ENCODE results near the gene LRRC59.

LRRC59 gene

GRCh38 chr17:50361561-50362480 is 35.5 kb downstream of the LRRC59 start:
- peak; percentile 37 for DNase-seq (ENCODE audit: low read depth)

GRCh38 chr17:50360486-50361115 is 36.7 kb downstream of the LRRC59 start:
- DNase-seq (ENCODE audit: low read depth), result no peak

GRCh38 chr17:50359998-50360461 is 37.3 kb downstream of the LRRC59 start:
- DNase-seq (ENCODE audit: low read depth), result no peak

- no peak for DNase-seq (ENCODE audit: low read depth)
Observed at GRCh38 chr17:50359005-50359699, 38.2 kb downstream of the LRRC59 start.

GRCh38 chr17:50358177-50358576 is 39.1 kb downstream of the LRRC59 start:
- no peak for DNase-seq (ENCODE audit: low read depth)

- DNase-seq (ENCODE audit: low read depth), result no peak
Observed at GRCh38 chr17:50356892-50357510, 40.3 kb downstream of the LRRC59 start.

- no peak for DNase-seq (ENCODE audit: low read depth)
Observed at GRCh38 chr17:50356418-50356817, 40.9 kb downstream of the LRRC59 start.

GRCh38 chr17:50355701-50356341 is 41.5 kb downstream of the LRRC59 start:
- no peak for DNase-seq (ENCODE audit: low read depth)

- no peak for DNase-seq (ENCODE audit: low read depth)
Observed at GRCh38 chr17:50355336-50355700, 42.0 kb downstream of the LRRC59 start.

GRCh38 chr17:50354776-50355175 is 42.5 kb downstream of the LRRC59 start:
- no peak for DNase-seq (ENCODE audit: low read depth)

- no peak for DNase-seq (ENCODE audit: low read depth)
Observed at GRCh38 chr17:50354198-50354597, 43.1 kb downstream of the LRRC59 start.

- no peak for DNase-seq (ENCODE audit: low read depth)
Observed at GRCh38 chr17:50353600-50354195, 43.6 kb downstream of the LRRC59 start.

GRCh38 chr17:50352693-50353599 is 44.4 kb downstream of the LRRC59 start:
- no peak for DNase-seq (ENCODE audit: low read depth)

GRCh38 chr17:50352072-50352692 is 45.1 kb downstream of the LRRC59 start:
- DNase-seq (ENCODE audit: low read depth), result no peak

GRCh38 chr17:50350733-50351132 is 46.6 kb downstream of the LRRC59 start:
- no peak for DNase-seq (ENCODE audit: low read depth)

GRCh38 chr17:50349243-50349600 is 48.1 kb downstream of the LRRC59 start:
- DNase-seq (ENCODE audit: low read depth), result no peak

GRCh38 chr17:50348522-50349242 is 48.6 kb downstream of the LRRC59 start:
- no peak for DNase-seq (ENCODE audit: low read depth)

GRCh38 chr17:50347894-50348291 is 49.4 kb downstream of the LRRC59 start:
- no peak for DNase-seq (ENCODE audit: low read depth)

Measured in activated T-helper 9 cell treated with anti-CD3 and anti-CD28 coated beads, Interleukin-2, amount 50 U/mL, for 16 hours (primary cell).